K562 (cell line): ENCODE results near the gene KMO. TPM values are rescaled to one million over a fixed set of nuclear protein-coding genes. Genes with fewer than 3 reads are reported as not detected.

ENCODE experiments used
- ATAC-seq: fragments of 200-7000 bp; cut with Tn5 transposase; 3 replicates; pipeline ENCODE4 v1.9.1; 2020; ENCODE audit warnings: moderate library complexity
- BruUV-seq: library from RNA; stranded (reverse); fragments of 400-500 nt; replicated peaks from 2 replicates; lab custom pipeline; 2021; lab: Mats Ljungman, UMichigan
- CTCF ChIA-PET: fragments of 300-600 bp; formaldehyde crosslinking; extraction: SDS; loops from one replicate; lab custom pipeline; 2021; ENCODE audit warnings: low intra/inter-chr PET ratio; lab: Yijun Ruan, JAX
- POLR2A ChIA-PET: fragments of 300-600, 350-650 bp; sonication (Branson Sonifier 250); formaldehyde crosslinking; extraction: SDS; loops from one replicate; lab custom pipeline; 2021; ENCODE audit warnings: antibody characterized with exemption, inconsistent platforms; lab: Yijun Ruan, JAX
- DNase-seq, 4 experiments: peaks; one replicate each; pipeline versions ENCODE4 v3.0.0 to v3.0.0-alpha.2; 2011 to 2018; ENCODE audit warnings: low spot score in 3 of 4, mixed read lengths in 3 of 4; ENCODE audit errors: extremely low read depth in 1 of 4
- FAIRE-seq: peaks from 2 replicates; lab custom pipeline; 2011; peaks lifted over from hg19 to GRCh38; lab: Jason Lieb, UNC
- H2AFZ ChIP-seq: 2 replicates; pipeline ENCODE4 v1.6.0; 2011; ENCODE audit warnings: low read depth, low read length, control low read depth, inconsistent platforms
- H3K27ac ChIP-seq: fragments of 200-600 bp; 3 replicates; pipeline ENCODE4 v1.8.0; 2011; ENCODE audit warnings: low read depth, mild to moderate bottlenecking, control low read depth, inconsistent platforms, low read length, moderate library complexity, mixed read lengths; ENCODE audit errors: extremely low read depth
- H3K27me3 ChIP-seq, 2 experiments: fragments of 300-600 bp in 1 of 2; 2 replicates in 1 of 2; 3 replicates in 1 of 2; pipeline versions ENCODE4 v1.6.0 to v1.8.0; 2011; ENCODE audit warnings: inconsistent platforms in 2 of 2, low read length in 2 of 2, mild to moderate bottlenecking in 1 of 2, mixed read lengths in 1 of 2, moderate library complexity in 1 of 2; ENCODE audit not compliant: control insufficient read depth in 2 of 2, insufficient read depth in 2 of 2
- H3K36me3 ChIP-seq: fragments of 300-600 bp; 3 replicates; pipeline ENCODE4 v1.8.0; 2011; ENCODE audit warnings: mild to moderate bottlenecking, low read length, inconsistent platforms; ENCODE audit not compliant: control insufficient read depth, insufficient read depth
- H3K4me1 ChIP-seq, 2 experiments: fragments of 200-600 bp in 1 of 2; replicated peaks in 1 of 2; 2 replicates in 1 of 2; 3 replicates in 1 of 2; pipeline versions ENCODE4 v1.5.1 to v1.8.0; 2011; ENCODE audit warnings: inconsistent platforms in 2 of 2, low read length in 2 of 2, mild to moderate bottlenecking in 1 of 2, mixed read lengths in 1 of 2, moderate library complexity in 1 of 2; ENCODE audit not compliant: control insufficient read depth in 2 of 2, insufficient read depth in 2 of 2
- H3K4me2 ChIP-seq: 2 replicates; pipeline ENCODE4 v1.6.1; 2011; ENCODE audit warnings: low read length, control low read depth, inconsistent platforms, mixed read lengths; ENCODE audit not compliant: insufficient read depth
- H3K4me3 ChIP-seq: fragments of 200-600 bp; sonication (generic), shearing (Covaris generic); 2 replicates; pipeline ENCODE4 v1.5.1; 2016; ENCODE audit warnings: control low read depth, inconsistent platforms
- H3K79me2 ChIP-seq: fragments of 200-600 bp; 3 replicates; pipeline ENCODE4 v1.8.0; 2011; ENCODE audit warnings: low read length, inconsistent platforms; ENCODE audit not compliant: control insufficient read depth, insufficient read depth
- H3K9ac ChIP-seq, 2 experiments: 2 replicates each; pipeline versions ENCODE4 v1.6.0 to v1.6.1; 2011; ENCODE audit warnings: low read depth in 2 of 2, low read length in 2 of 2, control low read depth in 1 of 2, inconsistent platforms in 1 of 2, mild to moderate bottlenecking in 1 of 2, mixed read lengths in 1 of 2; ENCODE audit not compliant: insufficient read depth in 1 of 2
- H3K9me1 ChIP-seq: one replicate; pipeline ENCODE4 v1.6.0; 2011; ENCODE audit warnings: inconsistent platforms, mild to moderate bottlenecking, low read length, moderate library complexity; ENCODE audit not compliant: control insufficient read depth, insufficient read depth
- H3K9me3 ChIP-seq: replicated peaks from 2 replicates; pipeline ENCODE4 v1.5.1; 2011; ENCODE audit warnings: low read depth, low read length, inconsistent platforms; ENCODE audit not compliant: control insufficient read depth, insufficient read depth
- H4K20me1 ChIP-seq: replicated peaks from 2 replicates; pipeline ENCODE4 v1.6.1; 2011; ENCODE audit warnings: low read length, inconsistent platforms, mixed read lengths; ENCODE audit not compliant: control insufficient read depth, insufficient read depth
- ARID1B ChIP-seq: fragments of 450-650 bp; IDR thresholded peaks from 2 replicates; pipeline ENCODE4 v1.6.1; 2016; ENCODE audit warnings: antibody characterized with exemption, mild to moderate bottlenecking, inconsistent platforms
- DMBX1 ChIP-seq: fragments of 250-450 bp; sonication (Bioruptor Pico); IDR thresholded peaks from 2 replicates; pipeline ENCODE4 v1.8.0; 2022; ENCODE audit warnings: inconsistent platforms, mild to moderate bottlenecking, moderate library complexity, borderline replicate concordance
- FOSL1 ChIP-seq: fragments of 200-800 bp; sonication (Bioruptor generic); conservative IDR thresholded peaks from 2 replicates; pipeline ENCODE4 v1.6.1; 2016; ENCODE audit warnings: missing genetic modification characterization, missing compliant biosample characterization
- FOXA1 ChIP-seq: fragments of 450-650 bp; IDR thresholded peaks from 2 replicates; pipeline ENCODE4 v1.6.1; 2016; ENCODE audit warnings: mild to moderate bottlenecking, borderline replicate concordance
- HNRNPH1 ChIP-seq: fragments of 200-400 bp; formaldehyde crosslinking; optimal IDR thresholded peaks from 2 replicates; pipeline ENCODE3; 2017; ENCODE audit warnings: low read depth, mild to moderate bottlenecking, low read length, moderate library complexity
- JUN ChIP-seq, 2 experiments: sonication (generic) in 1 of 2; formaldehyde crosslinking in 1 of 2; IDR thresholded peaks; 2 replicates each; pipeline versions ENCODE4 v1.6.1 to v1.8.0; 2012 to 2022; ENCODE audit warnings: borderline replicate concordance in 2 of 2, mild to moderate bottlenecking in 2 of 2, improper control_type of control experiment in 1 of 2, low read depth in 1 of 2, low read length in 1 of 2, missing genetic modification reagents in 1 of 2
- JUND ChIP-seq, 2 experiments: IDR thresholded peaks; 2 replicates in 1 of 2; 3 replicates in 1 of 2; pipeline ENCODE4 v1.6.1; 2011; ENCODE audit warnings: borderline replicate concordance in 2 of 2, low read depth in 2 of 2, low read length in 2 of 2, improper control_type of control experiment in 1 of 2, missing biosample characterization in 1 of 2, missing genetic modification characterization in 1 of 2, missing genetic modification reagents in 1 of 2
- KDM2B ChIP-seq: fragments of 250-450 bp; sonication (Bioruptor Pico); IDR thresholded peaks from 2 replicates; pipeline ENCODE4 v1.8.0; 2021; ENCODE audit warnings: mild to moderate bottlenecking, moderate library complexity
- NFE2 ChIP-seq: IDR thresholded peaks from 2 replicates; pipeline ENCODE4 v1.6.1; 2014; ENCODE audit warnings: antibody characterized with exemption, low read depth
- SIN3B ChIP-seq: fragments of 450-650 bp; IDR thresholded peaks from 2 replicates; pipeline ENCODE4 v1.6.1; 2017; ENCODE audit warnings: low read depth, mild to moderate bottlenecking, moderate library complexity
- WGBS: fragments of 100-300 bp; shearing (Covaris generic); methylation state at CpG from one replicate; pipeline ENCODE4 v1.1.6; 2016; ENCODE audit warnings: low coverage, mixed read lengths; ENCODE audit not compliant: insufficient coverage; ENCODE audit errors: missing lambda C conversion rate; 5-methylcytosine and 5-hydroxymethylcytosine counted together
- in situ Hi-C: fragments of 300-500 bp; cut with MboI; formaldehyde crosslinking; loops from 4 replicates; pipeline ENCODE4 v1.15.0; 2018; ENCODE audit warnings: inconsistent platforms, mixed read lengths
- intact Hi-C: fragments of 100-400 bp; cut with micrococcal nuclease; formaldehyde crosslinking; loops from 2 replicates; pipeline ENCODE4 v1.14.2; 2022
- polyA plus RNA-seq, 8 experiments: library from polyadenylated mRNA; depleted of rRNA in 4 of 8; stranded (reverse) in 5 of 8; unstranded in 3 of 8; fragments of >200 nt; fragmentation: Nextera tagmentation in 2 of 8; fragmentation: Illumina TruSeq in 1 of 8; extraction: Ambion mirVana in 2 of 8; extraction: Trizol in 1 of 8; gene quantifications; 2 replicates each; pipeline versions ENCODE4 v1.2.1 to v1.2.3, GENCODE V29; 2011 to 2014; ENCODE audit warnings: inconsistent platforms in 1 of 8, missing spikeins in 1 of 8
- total RNA-seq, 7 experiments: library from RNA; depleted of rRNA in 6 of 7; stranded (reverse); fragments of >200 nt in 6 of 7; fragmentation: Illumina TruSeq in 2 of 7; extraction: Trizol in 2 of 7; gene quantifications; 2 replicates each; pipeline versions ENCODE4 v1.2.1 to v1.2.3, GENCODE V29; 2011 to 2021; ENCODE audit warnings: low replicate concordance in 1 of 7
- TF ChIP-seq, protein P1 (sequence below), 2 experiments: fragments of 450-650 bp in 1 of 2; sonication (generic) in 1 of 2; formaldehyde crosslinking in 1 of 2; IDR thresholded peaks in 1 of 2; conservative IDR thresholded peaks in 1 of 2; 2 replicates each; pipeline versions ENCODE4 v1.6.1 to v1.8.1; 2016 to 2023; ENCODE audit warnings: mild to moderate bottlenecking in 2 of 2, moderate library complexity in 2 of 2, inconsistent platforms in 1 of 2, missing genetic modification reagents in 1 of 2
- TF ChIP-seq, protein P2 (sequence below), 3 experiments: fragments of 200-800 bp in 1 of 3; sonication (Bioruptor generic) in 1 of 3; sonication (generic) in 1 of 3; formaldehyde crosslinking in 1 of 3; IDR thresholded peaks; 2 replicates each; pipeline versions ENCODE4 v1.6.1 to v1.8.0; 2016 to 2022; ENCODE audit warnings: mild to moderate bottlenecking in 2 of 3, missing compliant biosample characterization in 2 of 3, missing genetic modification characterization in 2 of 3, missing genetic modification reagents in 1 of 3

Gene KMO
- total and polyA plus RNA-seq, 9 of the 15 experiments (the other 6 are each of a cell fraction or from before 2014, with no cell fraction given): 0.01 to 0.11 (median 0.01) TPM; not detected in 6

DNA sequence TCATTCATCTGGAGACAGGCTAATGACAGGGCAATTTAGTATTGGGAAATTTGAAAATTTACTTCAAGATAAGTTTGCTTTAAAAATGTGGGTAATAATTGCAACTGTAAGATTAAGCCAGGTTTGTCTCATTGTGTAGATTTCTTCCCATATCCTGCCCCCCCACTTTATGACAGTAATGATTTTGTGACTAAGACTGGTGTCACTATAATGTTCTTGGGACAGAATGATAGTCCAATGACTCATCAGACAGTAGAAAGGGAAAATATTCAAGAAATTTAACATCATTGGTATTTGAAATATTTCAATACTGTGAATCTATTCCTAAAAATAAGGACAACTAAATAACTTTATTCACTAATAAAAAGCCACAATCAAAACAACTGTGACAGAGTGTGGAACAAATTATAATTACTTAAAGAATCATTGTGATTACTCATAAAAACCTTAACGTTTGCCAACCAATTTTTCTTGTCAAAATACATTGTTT, 49.4 kb upstream of the KMO start:
- intact Hi-C loops: no loop called here
- ChIA-PET POLR2A (no interaction called here), CTCF (interaction anchor here (0.7 kb wide), 1 partner anchor 209 kb away, joined by 5 read pairs; no protein-coding TSS in a partner anchor)
- H2AFZ ChIP-seq: no peak overlapping the region
- in situ Hi-C loops: no loop called here
- peak in 2 of 4 experiments; percentile 22 to 27 for DNase-seq
- no peaks in the 10 kb centered on the region for H4K20me1 ChIP-seq
- H3K36me3 ChIP-seq: no peaks in the 10 kb centered on the region
- no peak overlapping the region for H3K9ac ChIP-seq
- peaks cover 0 to 18% of the 10 kb centered on the region in 2 experiments; a peak in 2 of 5 replicates for H3K4me1 ChIP-seq
- no TSS peak for BruUV-seq
- FAIRE-seq: no peak
- ATAC-seq: no peak
- H3K27ac ChIP-seq: no peak overlapping the region
- no peaks in the 10 kb centered on the region for H3K9me3 ChIP-seq
- H3K27me3 ChIP-seq: no peaks in the 10 kb centered on the region
- no peak overlapping the region for H3K4me3 ChIP-seq
- 0% methylated on average over 1 of the region's 1 CpG for WGBS
- TF ChIP-seq FOXA1 (no peak), JUN (IDR thresholded peaks at IDR 0.05; ENCODE audit: borderline replicate concordance, low read depth, low read length) (0 out of 2 replicates have a peak, but pooled peaks have one; percentile 20), JUN (CRISPR knock-in tag; IDR thresholded peaks at IDR 0.05; ENCODE audit: borderline replicate concordance) (no peak), HNRNPH1 (no peak), KDM2B (CRISPR knock-in tag) (no peak), ARID1B (0 out of 2 replicates have a peak, but pooled peaks have one; percentile 9), DMBX1 (no peak), FOSL1 (peak; percentile 94), JUND (IDR thresholded peaks at IDR 0.05; ENCODE audit: borderline replicate concordance, low read depth, low read length) (0 out of 2 replicates have a peak, but pooled peaks have one; percentile 9), JUND (tag; IDR thresholded peaks at IDR 0.05; ENCODE audit: borderline replicate concordance, low read depth, low read length) (no peak; the same call in 2 of the 3 replicates), NFE2 (0 out of 2 replicates have a peak, but pooled peaks have one; percentile 4), SIN3B (no peak)
- TF ChIP-seq, protein P1, sequence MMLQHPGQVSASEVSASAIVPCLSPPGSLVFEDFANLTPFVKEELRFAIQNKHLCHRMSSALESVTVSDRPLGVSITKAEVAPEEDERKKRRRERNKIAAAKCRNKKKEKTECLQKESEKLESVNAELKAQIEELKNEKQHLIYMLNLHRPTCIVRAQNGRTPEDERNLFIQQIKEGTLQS (IDR thresholded peaks at IDR 0.05): peak; percentile 80
- TF ChIP-seq, protein P1 (CRISPR knock-in tag; conservative IDR thresholded peaks at IDR 0.05): no peak
- TF ChIP-seq, protein P2, sequence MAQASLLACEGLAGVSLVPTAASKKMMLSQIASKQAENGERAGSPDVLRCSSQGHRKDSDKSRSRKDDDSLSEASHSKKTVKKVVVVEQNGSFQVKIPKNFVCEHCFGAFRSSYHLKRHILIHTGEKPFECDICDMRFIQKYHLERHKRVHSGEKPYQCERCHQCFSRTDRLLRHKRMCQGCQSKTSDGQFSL (CRISPR knock-in tag; IDR thresholded peaks at IDR 0.05): peak; percentile 30; the same call in 1 of the 2 replicates
- TF ChIP-seq, protein P2 (tag; IDR thresholded peaks at IDR 0.05): no peak
- no peaks in the 10 kb centered on the region for H3K79me2 ChIP-seq
- no peak overlapping the region for H3K4me2 ChIP-seq
- H3K9me1 ChIP-seq: no peaks in the 10 kb centered on the region
